Measurements from ENCODE around the gene SLC26A8. TPM values are rescaled to one million over a fixed set of nuclear protein-coding genes. Genes with fewer than 3 reads are reported as not detected.
A peak's percentile ranks its signal among the peaks of the same experiment; 100 is the strongest.
"Not testable (repeated sequence)": the region's sequence is repeated elsewhere in the genome, so short reads cannot be mapped to it uniquely, and the experiment has no call there.

SLC26A8 gene
- total RNA-seq, 2 experiments from 2014 or later, result not detected

DNA sequence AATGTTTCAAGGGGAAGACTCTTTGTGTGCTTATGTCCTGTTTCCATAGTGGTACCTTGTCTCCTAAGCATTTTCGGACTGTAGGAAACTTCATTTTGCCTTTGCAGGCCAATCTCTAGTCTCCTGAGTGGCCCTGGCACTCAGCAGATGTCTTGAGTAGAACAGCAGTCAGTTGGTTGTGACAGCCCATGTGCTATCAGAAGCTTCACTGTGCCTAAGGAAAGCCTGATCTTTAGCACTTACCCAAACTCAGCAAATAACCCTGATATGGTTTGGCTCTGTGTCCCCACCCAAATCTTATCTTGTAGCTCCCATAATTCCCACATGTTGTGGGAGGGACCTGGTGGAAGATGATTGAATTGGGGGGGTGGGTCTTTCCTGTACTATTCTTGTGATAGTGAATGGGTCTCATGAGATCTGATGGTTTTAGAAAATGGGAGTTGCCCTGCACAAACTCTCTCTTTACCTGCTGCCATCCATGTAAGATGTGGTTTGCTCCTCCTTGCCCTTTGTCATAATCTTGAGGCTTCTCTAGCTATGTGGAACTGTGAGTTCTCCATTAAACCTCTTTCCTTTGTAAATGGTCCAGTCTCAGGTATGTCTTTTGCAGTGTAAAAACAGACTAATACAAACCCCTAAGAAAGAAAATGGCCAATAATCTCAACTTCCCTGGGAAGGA is 87.6 kb downstream of the SLC26A8 start:
- no peak overlapping the region for H3K4me3 ChIP-seq (ENCODE audit: low read length)
- Mint-ChIP-seq H3K36me3 (ENCODE audit: low read depth) (no peaks in the 10 kb centered on the region), H3K4me1 (ENCODE audit: low read depth) (no peaks in the 10 kb centered on the region), H3K27ac (no peak overlapping the region), H3K4me3 (no peak overlapping the region), H3K27me3 (no peaks in the 10 kb centered on the region), H3K9me3 (no peaks in the 10 kb centered on the region)
- no peak for DNase-seq
- no peaks in the 10 kb centered on the region for H3K36me3 ChIP-seq (ENCODE audit: insufficient read depth, low read length)
- H3K27ac ChIP-seq (ENCODE audit: low read depth in 1 of 2, low read length in 2 of 2), result no peak overlapping the region
- no peaks in the 10 kb centered on the region for H3K27me3 ChIP-seq (ENCODE audit: control insufficient read depth in 1 of 2, insufficient read depth in 2 of 2, low read length in 2 of 2)
- CTCF ChIA-PET, result no interaction called here
- no peaks in the 10 kb centered on the region for H3K9me3 ChIP-seq (ENCODE audit: control insufficient read depth in 1 of 2, insufficient read depth in 1 of 2, low read length in 2 of 2)
- intact Hi-C loops (cut with DNase I, micrococcal nuclease), result no loop called here
- H3K4me1 ChIP-seq (ENCODE audit: insufficient read depth, low read length), result no peaks in the 10 kb centered on the region
- TF ChIP-seq, protein P1, sequence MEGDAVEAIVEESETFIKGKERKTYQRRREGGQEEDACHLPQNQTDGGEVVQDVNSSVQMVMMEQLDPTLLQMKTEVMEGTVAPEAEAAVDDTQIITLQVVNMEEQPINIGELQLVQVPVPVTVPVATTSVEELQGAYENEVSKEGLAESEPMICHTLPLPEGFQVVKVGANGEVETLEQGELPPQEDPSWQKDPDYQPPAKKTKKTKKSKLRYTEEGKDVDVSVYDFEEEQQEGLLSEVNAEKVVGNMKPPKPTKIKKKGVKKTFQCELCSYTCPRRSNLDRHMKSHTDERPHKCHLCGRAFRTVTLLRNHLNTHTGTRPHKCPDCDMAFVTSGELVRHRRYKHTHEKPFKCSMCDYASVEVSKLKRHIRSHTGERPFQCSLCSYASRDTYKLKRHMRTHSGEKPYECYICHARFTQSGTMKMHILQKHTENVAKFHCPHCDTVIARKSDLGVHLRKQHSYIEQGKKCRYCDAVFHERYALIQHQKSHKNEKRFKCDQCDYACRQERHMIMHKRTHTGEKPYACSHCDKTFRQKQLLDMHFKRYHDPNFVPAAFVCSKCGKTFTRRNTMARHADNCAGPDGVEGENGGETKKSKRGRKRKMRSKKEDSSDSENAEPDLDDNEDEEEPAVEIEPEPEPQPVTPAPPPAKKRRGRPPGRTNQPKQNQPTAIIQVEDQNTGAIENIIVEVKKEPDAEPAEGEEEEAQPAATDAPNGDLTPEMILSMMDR (IDR thresholded peaks at IDR 0.05), result no peak
- POLR2A ChIA-PET, result no interaction called here
- no peak for ATAC-seq (ENCODE audit: poor library complexity)

DNA sequence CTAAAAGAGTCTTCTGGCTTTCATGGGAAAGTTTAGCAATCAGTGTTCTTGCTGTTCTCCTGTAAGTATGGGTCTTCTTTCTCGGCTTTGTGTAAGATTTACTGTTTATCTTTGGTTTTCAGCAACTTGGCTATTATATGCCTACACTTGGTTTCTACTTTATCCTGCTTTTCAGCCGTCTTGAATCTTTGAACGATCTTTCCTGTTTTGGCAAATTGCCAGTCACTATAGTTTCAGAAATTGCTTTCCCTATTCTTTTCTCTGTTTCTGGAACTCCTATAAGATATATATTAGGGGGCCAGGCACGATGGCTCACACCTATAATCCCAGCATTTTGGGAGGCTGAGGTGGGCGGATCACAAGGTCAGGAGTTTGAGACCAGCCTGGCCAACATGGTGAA is 89.0 kb downstream of the SLC26A8 start:
- no peak overlapping the region for H3K27ac Mint-ChIP-seq
- TF ChIP-seq, protein P1 (IDR thresholded peaks at IDR 0.05), result no peak
- no peaks in the 10 kb centered on the region for H3K36me3 ChIP-seq (ENCODE audit: insufficient read depth, low read length)
- no peaks in the 10 kb centered on the region for H3K36me3 Mint-ChIP-seq (ENCODE audit: low read depth)
- ATAC-seq (ENCODE audit: poor library complexity), result no peak
- H3K27me3 ChIP-seq (ENCODE audit: control insufficient read depth in 1 of 2, insufficient read depth in 2 of 2, low read length in 2 of 2), result no peaks in the 10 kb centered on the region
- ChIA-PET POLR2A (no interaction called here), CTCF (no interaction called here)
- H3K4me1 Mint-ChIP-seq (ENCODE audit: low read depth), result no peaks in the 10 kb centered on the region
- no peak overlapping the region for H3K4me3 Mint-ChIP-seq
- intact Hi-C loops (cut with DNase I, micrococcal nuclease), result no loop called here
- H3K9me3 ChIP-seq (ENCODE audit: control insufficient read depth in 1 of 2, insufficient read depth in 1 of 2, low read length in 2 of 2), result no peaks in the 10 kb centered on the region
- no peaks in the 10 kb centered on the region for H3K4me1 ChIP-seq (ENCODE audit: insufficient read depth, low read length)
- no peak for DNase-seq
- no peak overlapping the region for H3K27ac ChIP-seq (ENCODE audit: low read depth in 1 of 2, low read length in 2 of 2)
- no peaks in the 10 kb centered on the region for H3K27me3 Mint-ChIP-seq
- H3K4me3 ChIP-seq (ENCODE audit: low read length), result no peak overlapping the region
- no peaks in the 10 kb centered on the region for H3K9me3 Mint-ChIP-seq

DNA sequence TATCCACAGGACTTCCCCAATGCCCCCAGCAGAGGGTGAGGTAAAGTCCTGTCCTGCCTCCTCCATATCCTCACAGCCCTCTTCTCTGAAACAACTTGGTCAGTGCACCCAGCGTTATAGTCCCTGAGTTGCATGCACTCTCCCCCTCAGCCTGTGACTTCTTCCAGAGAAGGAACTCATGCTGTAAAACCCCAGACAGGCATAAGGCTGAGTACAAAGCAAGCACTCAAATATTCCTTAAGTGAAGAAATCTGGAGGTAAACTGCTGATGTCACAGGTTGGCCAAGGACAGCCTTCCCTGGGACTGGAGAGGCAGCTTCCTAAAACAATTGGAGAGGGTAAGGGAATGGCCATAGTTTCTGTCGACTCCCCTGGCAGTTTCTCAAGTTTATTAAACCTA is 90.6 kb downstream of the SLC26A8 start:
- TF ChIP-seq, protein P1 (IDR thresholded peaks at IDR 0.05), result no peak
- H3K9me3 Mint-ChIP-seq, result no peaks in the 10 kb centered on the region
- H3K36me3 Mint-ChIP-seq (ENCODE audit: low read depth), result no peaks in the 10 kb centered on the region

DNA sequence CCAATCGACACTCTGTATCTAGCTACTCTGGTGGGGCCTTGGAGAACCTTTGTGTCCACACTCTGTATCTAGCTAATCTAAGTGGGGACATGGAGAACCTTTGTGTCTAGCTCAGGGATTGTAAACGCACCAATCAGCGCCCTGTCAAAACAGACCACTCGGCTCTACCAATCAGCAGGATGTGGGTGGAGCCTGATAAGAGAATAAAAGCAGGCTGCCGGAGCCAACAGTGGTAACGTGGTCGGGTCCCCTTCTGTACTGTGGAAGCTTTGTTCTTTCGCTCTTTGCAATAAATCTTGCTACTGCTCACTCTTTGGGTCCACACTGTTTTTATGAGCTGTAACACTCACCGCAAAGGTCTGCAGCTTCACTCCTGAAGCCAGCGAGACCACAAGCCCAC is 92.6 kb downstream of the SLC26A8 start:
- H3K36me3 Mint-ChIP-seq (ENCODE audit: low read depth); H3K9me3 Mint-ChIP-seq; H3K4me1 Mint-ChIP-seq (ENCODE audit: low read depth); DNase-seq; H3K9me3 ChIP-seq (ENCODE audit: control insufficient read depth in 1 of 2, insufficient read depth in 1 of 2, low read length in 2 of 2); ATAC-seq (ENCODE audit: poor library complexity); H3K27me3 ChIP-seq (ENCODE audit: control insufficient read depth in 1 of 2, insufficient read depth in 2 of 2, low read length in 2 of 2); H3K27me3 Mint-ChIP-seq; H3K4me1 ChIP-seq (ENCODE audit: insufficient read depth, low read length); intact Hi-C loops (cut with DNase I, micrococcal nuclease); H3K4me3 ChIP-seq (ENCODE audit: low read length); H3K27ac ChIP-seq (ENCODE audit: low read depth in 1 of 2, low read length in 2 of 2); H3K36me3 ChIP-seq (ENCODE audit: insufficient read depth, low read length): not testable (repeated sequence)
- peak overlapping the region; percentile 74 for H3K4me3 Mint-ChIP-seq
- ChIA-PET CTCF (interaction anchor here (0.6 kb wide), 1 partner anchor 211 kb away, joined by 3 read pairs; no protein-coding TSS in a partner anchor), POLR2A (interaction anchor here (0.7 kb wide), 1 partner anchor 27 kb away, joined by 3 read pairs; no protein-coding TSS in a partner anchor)
- peak overlapping the region; percentile 62 for H3K27ac Mint-ChIP-seq

More for the DNA sequence above, 90.6 kb downstream of the SLC26A8 start:
- no peaks in the 10 kb centered on the region for H3K27me3 Mint-ChIP-seq
- Histone ChIP-seq H3K4me1 (ENCODE audit: insufficient read depth, low read length) (no peaks in the 10 kb centered on the region), H3K36me3 (ENCODE audit: insufficient read depth, low read length) (no peaks in the 10 kb centered on the region), H3K9me3 (ENCODE audit: control insufficient read depth in 1 of 2, insufficient read depth in 1 of 2, low read length in 2 of 2) (no peaks in the 10 kb centered on the region), H3K4me3 (ENCODE audit: low read length) (no peak overlapping the region), H3K27ac (ENCODE audit: low read depth in 1 of 2, low read length in 2 of 2) (no peak overlapping the region), H3K27me3 (ENCODE audit: control insufficient read depth in 1 of 2, insufficient read depth in 2 of 2, low read length in 2 of 2) (no peaks in the 10 kb centered on the region)
- DNase-seq, result no peak
- ATAC-seq (ENCODE audit: poor library complexity), result no peak
- H3K4me3 Mint-ChIP-seq, result no peak overlapping the region
- POLR2A ChIA-PET, result no interaction called here
- H3K27ac Mint-ChIP-seq, result no peak overlapping the region
- H3K4me1 Mint-ChIP-seq (ENCODE audit: low read depth), result no peaks in the 10 kb centered on the region
- CTCF ChIA-PET, result no interaction called here
- intact Hi-C loops (cut with DNase I, micrococcal nuclease), result no loop called here
